Transverse colon (tissue), 4 donors: ENCODE measurements around the gene C4orf54.

Experiments
- CTCF ChIP-seq, 5 experiments: fragments of 200-600 bp in 3 of 5; fragments of 450-650 bp in 2 of 5; sonication (generic) in 3 of 5; IDR thresholded peaks; 1 replicate in 2 of 5; 2 replicates in 3 of 5; pipeline ENCODE4 v1.5.1; 2016 to 2017; ENCODE audit warnings: antibody characterized with exemption in 5 of 5, inconsistent platforms in 3 of 5, mild to moderate bottlenecking in 2 of 5, moderate library complexity in 1 of 5
- POLR2A ChIP-seq: fragments of 450-650 bp; IDR thresholded peaks from one replicate; pipeline ENCODE4 v1.6.1; 2016; ENCODE audit warnings: antibody characterized with exemption, mild to moderate bottlenecking, moderate library complexity
- POLR2AphosphoS5 ChIP-seq, 3 donors: sonication (generic); formaldehyde crosslinking; IDR thresholded peaks; one replicate each; pipeline ENCODE4 v1.6.1; 2016; ENCODE audit warnings: antibody characterized with exemption in 3 of 3

DNA sequence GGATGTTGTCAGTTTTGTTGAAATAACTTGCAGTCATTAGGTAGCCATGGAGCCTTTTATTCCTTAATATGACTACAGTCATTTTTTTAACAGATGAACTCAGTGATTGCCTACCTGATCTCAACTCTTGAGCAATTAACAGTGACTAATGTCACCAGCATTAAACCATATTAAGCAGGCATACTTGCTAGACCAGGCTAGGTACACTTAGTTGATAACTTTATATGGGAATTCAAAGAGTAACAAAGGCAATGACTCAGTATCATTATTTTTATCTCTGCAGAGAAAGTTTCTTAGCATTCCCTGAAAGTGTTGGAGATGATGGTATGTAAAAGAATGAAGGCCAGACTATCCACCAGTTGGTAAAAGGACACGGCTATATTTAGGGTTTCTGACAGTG lies at the start of gene C4orf54:
- TF ChIP-seq POLR2AphosphoS5 (IDR thresholded peaks at IDR 0.05) (no peak), CTCF (IDR thresholded peaks at IDR 0.05) (no peak), POLR2A (no peak)
